ENCODE measurements around the gene CANT1. TPM values are rescaled to one million over a fixed set of nuclear protein-coding genes. Genes with fewer than 3 reads are reported as not detected.

The CANT1 gene
- total RNA-seq, 4 donors from 2014 or later, result 13.9 to 22.9 (median 18.2) TPM

DNA sequence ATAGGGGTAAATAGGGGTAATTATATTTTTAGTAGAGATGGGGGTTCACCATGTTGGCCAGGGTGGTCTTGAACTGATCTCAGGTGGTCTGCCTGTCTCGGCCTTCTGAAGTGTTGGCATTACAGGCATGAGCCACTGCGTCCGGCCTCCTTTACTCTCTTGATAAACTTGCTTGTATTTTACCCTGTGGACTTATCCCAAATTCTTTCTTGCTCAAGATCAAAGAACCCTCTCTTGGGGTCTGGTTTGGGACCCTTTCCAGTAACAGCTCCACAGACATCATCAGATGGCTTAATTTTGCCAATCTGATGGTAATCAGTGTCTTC, 8.8 kb upstream of the CANT1 start:
- TF ChIP-seq, protein P1, sequence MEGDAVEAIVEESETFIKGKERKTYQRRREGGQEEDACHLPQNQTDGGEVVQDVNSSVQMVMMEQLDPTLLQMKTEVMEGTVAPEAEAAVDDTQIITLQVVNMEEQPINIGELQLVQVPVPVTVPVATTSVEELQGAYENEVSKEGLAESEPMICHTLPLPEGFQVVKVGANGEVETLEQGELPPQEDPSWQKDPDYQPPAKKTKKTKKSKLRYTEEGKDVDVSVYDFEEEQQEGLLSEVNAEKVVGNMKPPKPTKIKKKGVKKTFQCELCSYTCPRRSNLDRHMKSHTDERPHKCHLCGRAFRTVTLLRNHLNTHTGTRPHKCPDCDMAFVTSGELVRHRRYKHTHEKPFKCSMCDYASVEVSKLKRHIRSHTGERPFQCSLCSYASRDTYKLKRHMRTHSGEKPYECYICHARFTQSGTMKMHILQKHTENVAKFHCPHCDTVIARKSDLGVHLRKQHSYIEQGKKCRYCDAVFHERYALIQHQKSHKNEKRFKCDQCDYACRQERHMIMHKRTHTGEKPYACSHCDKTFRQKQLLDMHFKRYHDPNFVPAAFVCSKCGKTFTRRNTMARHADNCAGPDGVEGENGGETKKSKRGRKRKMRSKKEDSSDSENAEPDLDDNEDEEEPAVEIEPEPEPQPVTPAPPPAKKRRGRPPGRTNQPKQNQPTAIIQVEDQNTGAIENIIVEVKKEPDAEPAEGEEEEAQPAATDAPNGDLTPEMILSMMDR (IDR thresholded peaks at IDR 0.05; ENCODE audit: low read depth), result no peak

DNA sequence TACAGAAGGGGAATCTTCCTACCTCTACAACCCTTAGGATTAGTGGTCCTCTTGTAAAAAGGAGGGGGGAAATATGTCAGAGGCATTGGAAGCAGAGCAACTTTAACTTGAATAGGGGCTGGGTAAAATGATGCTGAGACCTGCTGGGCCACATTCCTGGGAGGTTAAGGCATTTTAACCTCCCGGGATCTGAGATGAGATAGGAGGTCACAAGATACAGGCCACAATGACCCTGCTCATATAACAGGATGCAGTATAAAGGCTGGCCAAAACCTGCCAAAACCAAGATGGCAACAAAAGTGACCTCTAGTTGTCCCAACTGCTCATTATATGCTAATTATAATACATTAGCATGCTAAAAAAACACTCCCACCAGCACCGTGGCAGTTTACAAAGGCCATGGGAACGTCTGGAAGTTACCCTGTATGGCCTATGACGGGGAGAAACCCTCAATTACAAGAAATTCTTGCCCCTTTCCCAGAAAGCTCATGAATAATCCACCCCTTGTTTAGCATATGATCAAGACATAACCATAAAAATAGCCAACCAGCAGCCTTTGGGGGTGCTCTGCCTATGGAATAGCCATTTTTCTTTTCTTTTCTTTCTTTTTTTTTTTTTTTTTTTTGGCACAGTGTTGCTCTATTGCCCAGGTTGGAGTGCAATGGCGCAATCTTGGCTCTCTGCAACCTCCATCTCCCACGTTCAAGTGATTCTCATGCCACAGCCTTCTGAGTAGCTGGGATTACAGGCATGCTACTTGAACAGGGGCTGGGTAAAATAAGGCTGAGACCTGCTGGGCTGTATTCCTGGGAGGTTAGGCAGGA, 8.2 kb upstream of the CANT1 start:
- TF ChIP-seq, protein P1 (IDR thresholded peaks at IDR 0.05; ENCODE audit: low read depth), result no peak

DNA sequence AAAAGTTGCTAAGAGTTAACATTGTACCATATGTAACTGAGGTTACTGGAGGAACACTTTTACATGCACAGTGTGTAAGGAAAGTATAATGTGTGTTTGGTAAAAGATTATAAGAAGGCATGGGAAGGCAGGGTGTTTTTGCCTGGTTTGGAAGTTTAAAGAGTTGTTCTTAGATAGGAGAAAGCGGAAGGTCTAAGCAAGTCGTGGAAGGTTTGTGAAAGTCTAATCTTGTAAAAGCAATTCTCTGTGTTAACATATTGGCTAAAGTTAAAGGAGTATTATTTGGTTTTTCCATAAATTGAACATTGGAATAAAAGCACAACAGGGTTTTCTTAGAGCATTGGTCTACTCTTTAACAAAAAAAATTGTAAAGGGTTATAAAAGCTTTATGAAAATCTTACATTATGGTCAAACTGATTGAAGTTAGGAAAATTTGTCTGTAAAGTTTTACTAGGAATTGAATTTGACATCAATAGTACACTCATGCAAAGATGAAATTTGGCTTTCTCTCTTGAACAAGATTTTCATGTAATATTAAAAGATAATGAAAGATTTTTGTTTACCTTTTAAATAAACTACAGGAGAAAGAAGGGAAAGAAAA, 4.7 kb upstream of the CANT1 start:
- TF ChIP-seq, protein P1 (IDR thresholded peaks at IDR 0.05; ENCODE audit: low read depth), result no peak

DNA sequence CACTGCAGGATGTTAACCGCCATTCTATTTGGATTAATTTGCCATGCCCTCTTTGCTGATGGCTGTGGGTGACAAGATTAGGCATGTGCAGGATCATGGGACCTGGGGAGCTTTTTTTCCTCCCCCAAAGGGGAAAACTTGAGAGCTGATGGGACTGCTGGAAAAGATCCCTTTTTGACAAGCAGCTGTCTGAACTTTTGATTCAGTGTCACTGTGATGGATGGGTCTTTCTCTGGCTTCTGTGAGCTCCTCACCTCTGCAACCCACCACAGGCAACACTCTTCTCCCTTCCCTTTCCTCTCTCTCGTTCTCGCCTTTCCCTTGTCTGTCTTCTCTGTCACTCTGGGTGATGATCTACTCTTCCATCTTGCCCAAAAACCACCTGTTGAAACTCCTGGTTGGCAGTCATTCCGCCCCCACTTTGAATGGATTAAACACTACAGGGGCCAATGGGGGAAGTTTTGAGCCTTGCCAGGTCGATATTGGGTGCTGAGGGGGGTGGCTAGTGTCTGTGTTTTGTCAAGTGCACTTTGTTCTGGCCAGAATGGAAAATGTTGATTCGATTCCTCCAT, 3.1 kb upstream of the CANT1 start:
- TF ChIP-seq, protein P1 (IDR thresholded peaks at IDR 0.05; ENCODE audit: low read depth), result no peak

DNA sequence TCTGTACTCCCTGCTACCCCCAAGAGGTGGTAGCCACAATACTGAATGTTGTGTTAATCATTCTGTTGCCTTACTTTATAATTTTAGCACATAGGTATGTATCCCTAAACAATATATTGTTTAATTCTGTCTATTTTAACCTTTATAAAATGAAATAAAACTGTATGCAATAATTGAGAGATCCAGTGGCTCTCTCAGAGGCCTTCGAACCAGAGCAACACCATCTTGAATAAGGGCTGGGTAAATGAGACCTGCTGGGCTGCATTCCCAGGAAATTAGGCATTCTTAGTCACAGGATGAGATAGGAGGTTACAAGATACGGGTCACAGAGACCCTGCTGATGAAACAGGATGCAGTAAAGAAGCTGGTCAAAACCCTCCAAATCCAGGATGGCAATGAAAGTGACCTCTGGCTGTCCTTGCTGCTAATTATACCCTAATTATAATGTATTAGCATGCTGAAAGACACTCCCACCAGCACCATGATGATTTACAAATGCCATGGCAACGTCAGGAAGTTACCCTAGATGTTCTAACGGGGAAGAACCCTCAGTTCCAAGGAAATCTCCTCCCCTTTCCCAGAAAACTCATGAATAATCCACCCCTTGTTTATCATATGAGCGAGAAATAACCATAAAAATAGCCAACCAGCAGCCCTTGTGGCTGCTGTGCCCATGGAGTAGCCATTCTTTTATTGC, 2.0 kb upstream of the CANT1 start:
- TF ChIP-seq, protein P1 (IDR thresholded peaks at IDR 0.05; ENCODE audit: low read depth), result no peak

DNA sequence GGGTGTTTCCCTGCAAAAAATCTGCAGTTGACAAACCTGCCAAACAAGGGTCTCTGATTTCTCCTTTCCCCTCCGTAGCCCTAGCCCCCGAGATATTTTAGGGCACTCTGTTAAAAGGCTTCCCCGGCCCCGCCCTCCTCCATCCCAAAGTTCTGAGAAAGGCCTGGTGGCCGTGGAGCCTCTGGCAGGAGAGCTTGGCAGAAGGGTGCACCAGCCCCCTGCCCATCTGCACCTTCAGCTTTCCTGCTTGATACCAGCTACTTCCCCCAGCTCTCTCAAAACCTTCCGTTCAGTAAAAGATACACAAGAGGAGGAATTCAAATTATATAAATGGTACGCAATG, 711 bp upstream of the CANT1 start:
- TF ChIP-seq, protein P1 (IDR thresholded peaks at IDR 0.05; ENCODE audit: low read depth), result no peak

Measured in subcutaneous adipose tissue (tissue), 4 donors.